GM18951 (cell line): Measurements from ENCODE around the gene CALN1.

ENCODE experiments used
- POLR2A ChIP-seq: IDR thresholded peaks from 4 replicates; pipeline ENCODE4 v1.6.1; 2011; ENCODE audit warnings: mild to moderate bottlenecking; ENCODE audit not compliant: insufficient read length, insufficient read depth; ENCODE audit errors: extremely low read depth
- in situ Hi-C: fragments of 300-500 bp; cut with MboI; formaldehyde crosslinking; loops from one replicate; pipeline ENCODE4 v1.12.0; 2022; ENCODE audit warnings: low sequenced_read_pairs, mixed read lengths, inconsistent platforms; ENCODE audit not compliant: unreplicated experiment

CALN1 gene

DNA sequence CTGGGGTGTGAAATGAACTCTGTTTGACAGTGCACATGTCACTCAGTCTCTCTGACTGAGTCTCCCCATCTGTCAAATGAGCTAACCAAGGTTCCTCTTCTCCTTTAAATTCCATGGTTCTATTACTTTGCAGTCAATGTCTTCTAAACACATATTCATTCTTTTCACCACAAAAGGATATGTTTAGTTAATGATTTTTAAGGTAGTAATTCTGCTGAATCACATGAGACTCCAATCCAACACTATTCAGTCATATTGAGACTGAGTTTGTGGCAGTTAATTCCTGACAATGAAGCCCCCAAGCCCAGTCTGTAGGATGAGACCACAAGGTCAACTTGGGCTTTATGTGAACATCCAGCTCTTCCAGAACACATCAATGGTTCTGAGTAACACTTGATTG, 85.3 kb downstream of the CALN1 start:
- no peak for TF ChIP-seq POLR2A
- in situ Hi-C loops, result no loop called here

- no peak for TF ChIP-seq POLR2A
- in situ Hi-C loops, result no loop called here
These were observed 85.8 kb downstream of the CALN1 start for GRCh38 chr7:72326365-72326764.

GRCh38 chr7:72325561-72325960, 86.6 kb downstream of the CALN1 start:
- in situ Hi-C loops, result no loop called here
- no peak for TF ChIP-seq POLR2A

- no peak for TF ChIP-seq POLR2A
- in situ Hi-C loops, result no loop called here
These were observed 90.5 kb downstream of the CALN1 start for GRCh38 chr7:72321637-72322036.

GRCh38 chr7:72321081-72321480, 91.1 kb downstream of the CALN1 start:
- in situ Hi-C loops, result no loop called here
- no peak for TF ChIP-seq POLR2A

- no peak for TF ChIP-seq POLR2A
- in situ Hi-C loops, result no loop called here
These were observed 94.8 kb downstream of the CALN1 start for GRCh38 chr7:72317341-72317740.

- in situ Hi-C loops, result no loop called here
- no peak for TF ChIP-seq POLR2A
These were observed 96.0 kb downstream of the CALN1 start for GRCh38 chr7:72316148-72316547.

DNA sequence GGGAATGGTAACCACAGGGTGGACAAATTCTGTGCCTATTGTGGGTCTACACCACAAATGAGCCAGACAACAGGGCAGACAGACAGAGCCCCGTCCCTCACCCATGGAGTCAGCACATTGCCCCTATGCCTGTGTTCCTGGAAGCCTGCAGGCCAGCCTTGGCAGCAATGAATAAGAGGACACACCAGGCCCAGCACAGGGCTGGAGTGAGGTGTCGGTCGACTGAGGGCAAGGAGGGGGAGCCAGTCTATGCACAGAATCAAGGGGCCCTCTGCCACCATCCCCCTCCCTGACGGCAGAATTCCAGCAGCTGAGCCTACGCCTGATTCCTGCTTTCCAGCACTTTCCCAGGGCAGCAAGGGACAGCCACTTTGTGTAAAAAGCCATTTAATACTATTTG, 98.2 kb downstream of the CALN1 start:
- TF ChIP-seq POLR2A, result no peak
- in situ Hi-C loops, result no loop called here

GRCh38 chr7:72310301-72310700, 101.8 kb downstream of the CALN1 start:
- in situ Hi-C loops, result no loop called here
- TF ChIP-seq POLR2A, result no peak

- in situ Hi-C loops, result no loop called here
- TF ChIP-seq POLR2A, result no peak
These were observed 102.7 kb downstream of the CALN1 start for GRCh38 chr7:72309476-72309875.

DNA sequence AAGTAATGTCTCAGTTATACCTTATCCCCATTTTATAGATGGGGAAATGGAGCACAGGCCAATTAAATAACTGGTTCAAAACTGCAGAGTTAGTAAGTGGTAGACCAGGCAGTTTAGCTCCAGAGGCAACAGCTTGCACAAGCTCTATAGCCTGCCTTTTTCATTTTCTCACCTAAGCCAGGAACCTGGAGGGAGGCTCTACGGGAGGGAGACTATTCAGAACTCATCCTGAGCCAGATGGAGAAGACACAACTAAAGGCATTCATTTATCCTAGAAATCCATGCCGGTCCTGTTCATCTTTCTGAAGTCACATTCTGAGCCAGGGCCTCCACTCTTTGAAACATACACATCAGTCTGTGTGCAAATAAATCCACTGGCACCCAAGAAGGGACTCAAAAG, 103.2 kb downstream of the CALN1 start:
- no peak for TF ChIP-seq POLR2A
- in situ Hi-C loops, result no loop called here

- in situ Hi-C loops, result no loop called here
- no peak for TF ChIP-seq POLR2A
These were observed 104.6 kb downstream of the CALN1 start for GRCh38 chr7:72307566-72307965.

DNA sequence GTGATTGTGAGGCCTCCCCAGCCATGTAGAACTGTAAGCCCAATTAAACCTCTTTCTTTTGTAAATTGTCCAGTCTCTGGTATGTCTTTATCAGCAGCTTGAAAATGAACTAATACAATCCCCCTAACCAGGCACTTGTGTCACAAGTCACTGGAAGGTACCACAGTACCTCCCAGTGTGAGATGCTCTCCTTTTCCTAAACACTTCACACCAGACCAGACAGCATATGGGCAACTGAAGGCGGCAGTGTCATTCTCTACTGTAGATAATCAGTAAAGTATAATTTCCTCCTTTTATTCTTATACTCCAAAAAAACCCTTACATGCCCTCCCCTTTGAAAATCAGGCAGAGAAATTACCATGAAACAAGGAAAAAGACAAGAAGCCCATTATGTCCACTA, 113.2 kb downstream of the CALN1 start:
- no peak for TF ChIP-seq POLR2A
- in situ Hi-C loops, result no loop called here

GRCh38 chr7:72298091-72298490, 114.0 kb downstream of the CALN1 start:
- TF ChIP-seq POLR2A, result no peak
- in situ Hi-C loops, result no loop called here

GRCh38 chr7:72297636-72298035, 114.5 kb downstream of the CALN1 start:
- no peak for TF ChIP-seq POLR2A
- in situ Hi-C loops, result no loop called here
